22Rv1 (cell line): ENCODE results near the gene LRMDA.

Experiments used
- CTCF ChIP-seq: fragments of 450-650 bp; IDR thresholded peaks from 2 replicates; pipeline ENCODE4 v1.5.1; 2017; ENCODE audit warnings: mild to moderate bottlenecking
- ZFX ChIP-seq: fragments of 450-650 bp; IDR thresholded peaks from 2 replicates; pipeline ENCODE4 v1.6.1; 2017; ENCODE audit warnings: antibody characterized with exemption, borderline replicate concordance

DNA sequence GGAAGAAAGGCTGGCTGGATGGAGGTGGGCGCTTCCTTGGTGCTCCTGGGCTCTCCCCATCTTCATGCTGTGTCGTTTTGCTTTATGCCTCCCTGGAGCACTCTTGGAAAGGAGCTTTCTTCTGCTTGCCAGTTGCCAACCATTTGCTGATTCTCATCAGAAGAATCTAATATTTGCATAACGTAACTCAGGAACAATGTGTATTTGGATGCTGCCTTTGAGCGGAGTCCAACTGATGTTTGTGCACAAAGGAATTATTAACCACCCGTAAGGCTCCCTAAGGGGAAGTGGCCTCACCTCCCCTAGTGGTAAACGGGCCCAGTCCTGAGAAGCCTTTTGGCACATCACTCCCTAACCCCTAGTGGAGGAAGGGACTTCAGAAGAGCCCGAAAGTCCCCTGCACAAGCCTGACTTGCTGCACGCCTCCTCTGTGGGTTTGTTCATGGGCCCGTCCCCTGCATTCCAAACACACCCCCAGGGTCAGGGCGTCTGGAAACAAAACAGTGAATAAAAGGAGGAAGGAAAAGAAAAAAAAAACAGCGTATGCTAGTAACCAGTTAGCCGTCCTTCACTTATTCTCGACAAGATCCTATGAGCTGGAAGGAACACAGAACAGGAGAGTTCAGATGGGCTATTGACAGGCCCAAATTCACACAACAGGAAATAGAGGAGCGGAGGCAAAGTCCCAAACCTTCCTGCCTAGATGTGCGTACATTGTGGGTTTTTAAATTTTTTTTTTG lies 602.2 kb downstream of the LRMDA start:
- TF ChIP-seq CTCF (peak; percentile 28; the same call in 1 of the 2 replicates), ZFX (no peak)
